Activated T-cell treated with anti-CD3 and anti-CD28 coated beads for 4 hours (primary cell): ENCODE data around the gene PLET1.
A peak's percentile ranks its signal among the peaks of the same experiment; 100 is the strongest.

Source experiments
- DNase-seq: peaks from one replicate; pipeline ENCODE4 v3.0.0-alpha.2; 2020

The PLET1 gene

GRCh38 chr11:112260490-112260889 is at the start of gene PLET1:
Gene PLET1 (minus strand): TSS chr11:112260860. CDS start chr11:112260589, 271 bp downstream.
- DNase-seq: no peak

GRCh38 chr11:112310419-112310818 is 49.8 kb upstream of the PLET1 start:
- no peak for DNase-seq

GRCh38 chr11:112308651-112309050 is 48.0 kb upstream of the PLET1 start:
- no peak for DNase-seq

GRCh38 chr11:112307616-112308015 is 47.0 kb upstream of the PLET1 start:
- DNase-seq: no peak

GRCh38 chr11:112306230-112306629 is 45.6 kb upstream of the PLET1 start:
- DNase-seq: no peak

GRCh38 chr11:112304914-112305313 is 44.3 kb upstream of the PLET1 start:
- DNase-seq: no peak

- DNase-seq: no peak
Observed at GRCh38 chr11:112303616-112304015, 43.0 kb upstream of the PLET1 start.

- no peak for DNase-seq
Observed at GRCh38 chr11:112302226-112302868, 41.7 kb upstream of the PLET1 start.

- no peak for DNase-seq
Observed at GRCh38 chr11:112300094-112300786, 39.6 kb upstream of the PLET1 start.

GRCh38 chr11:112298535-112298934 is 37.9 kb upstream of the PLET1 start:
- no peak for DNase-seq

GRCh38 chr11:112297248-112297866 is 36.7 kb upstream of the PLET1 start:
- DNase-seq: no peak

- no peak for DNase-seq
Observed at GRCh38 chr11:112296044-112296443, 35.4 kb upstream of the PLET1 start.

GRCh38 chr11:112294688-112295340 is 34.2 kb upstream of the PLET1 start:
- DNase-seq: no peak

- DNase-seq: no peak
Observed at GRCh38 chr11:112293614-112294013, 33.0 kb upstream of the PLET1 start.

GRCh38 chr11:112292785-112293407 is 32.2 kb upstream of the PLET1 start:
- no peak for DNase-seq

- no peak for DNase-seq
Observed at GRCh38 chr11:112292188-112292587, 31.5 kb upstream of the PLET1 start.

- DNase-seq: no peak
Observed at GRCh38 chr11:112291191-112291590, 30.5 kb upstream of the PLET1 start.

GRCh38 chr11:112290493-112290850 is 29.8 kb upstream of the PLET1 start:
- no peak for DNase-seq

- DNase-seq: peak; percentile 81
Observed at GRCh38 chr11:112289588-112290492, 29.2 kb upstream of the PLET1 start.

GRCh38 chr11:112288021-112288420 is 27.4 kb upstream of the PLET1 start:
- DNase-seq: no peak

- no peak for DNase-seq
Observed at GRCh38 chr11:112285841-112286311, 25.2 kb upstream of the PLET1 start.

- DNase-seq: no peak
Observed at GRCh38 chr11:112281726-112282125, 21.1 kb upstream of the PLET1 start.
